CD4-positive, alpha-beta T cell treated with Interleukin-12 subunit alpha and Interleukin-12 subunit beta, for 1 hour (primary cell): Measurements from ENCODE around the gene L1TD1.
"Not testable (repeated sequence)": the region's sequence is repeated elsewhere in the genome, so short reads cannot be mapped to it uniquely, and the experiment has no call there.

Experiments used
- DNase-seq: peaks from one replicate; pipeline ENCODE4 v3.0.0-alpha.2; 2020

Gene L1TD1, protein sequence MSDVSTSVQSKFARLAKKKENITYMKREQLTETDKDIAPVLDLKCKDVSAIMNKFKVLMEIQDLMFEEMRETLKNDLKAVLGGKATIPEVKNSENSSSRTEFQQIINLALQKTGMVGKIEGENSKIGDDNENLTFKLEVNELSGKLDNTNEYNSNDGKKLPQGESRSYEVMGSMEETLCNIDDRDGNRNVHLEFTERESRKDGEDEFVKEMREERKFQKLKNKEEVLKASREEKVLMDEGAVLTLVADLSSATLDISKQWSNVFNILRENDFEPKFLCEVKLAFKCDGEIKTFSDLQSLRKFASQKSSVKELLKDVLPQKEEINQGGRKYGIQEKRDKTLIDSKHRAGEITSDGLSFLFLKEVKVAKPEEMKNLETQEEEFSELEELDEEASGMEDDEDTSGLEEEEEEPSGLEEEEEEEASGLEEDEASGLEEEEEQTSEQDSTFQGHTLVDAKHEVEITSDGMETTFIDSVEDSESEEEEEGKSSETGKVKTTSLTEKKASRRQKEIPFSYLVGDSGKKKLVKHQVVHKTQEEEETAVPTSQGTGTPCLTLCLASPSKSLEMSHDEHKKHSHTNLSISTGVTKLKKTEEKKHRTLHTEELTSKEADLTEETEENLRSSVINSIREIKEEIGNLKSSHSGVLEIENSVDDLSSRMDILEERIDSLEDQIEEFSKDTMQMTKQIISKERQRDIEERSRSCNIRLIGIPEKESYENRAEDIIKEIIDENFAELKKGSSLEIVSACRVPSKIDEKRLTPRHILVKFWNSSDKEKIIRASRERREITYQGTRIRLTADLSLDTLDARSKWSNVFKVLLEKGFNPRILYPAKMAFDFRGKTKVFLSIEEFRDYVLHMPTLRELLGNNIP

DNA sequence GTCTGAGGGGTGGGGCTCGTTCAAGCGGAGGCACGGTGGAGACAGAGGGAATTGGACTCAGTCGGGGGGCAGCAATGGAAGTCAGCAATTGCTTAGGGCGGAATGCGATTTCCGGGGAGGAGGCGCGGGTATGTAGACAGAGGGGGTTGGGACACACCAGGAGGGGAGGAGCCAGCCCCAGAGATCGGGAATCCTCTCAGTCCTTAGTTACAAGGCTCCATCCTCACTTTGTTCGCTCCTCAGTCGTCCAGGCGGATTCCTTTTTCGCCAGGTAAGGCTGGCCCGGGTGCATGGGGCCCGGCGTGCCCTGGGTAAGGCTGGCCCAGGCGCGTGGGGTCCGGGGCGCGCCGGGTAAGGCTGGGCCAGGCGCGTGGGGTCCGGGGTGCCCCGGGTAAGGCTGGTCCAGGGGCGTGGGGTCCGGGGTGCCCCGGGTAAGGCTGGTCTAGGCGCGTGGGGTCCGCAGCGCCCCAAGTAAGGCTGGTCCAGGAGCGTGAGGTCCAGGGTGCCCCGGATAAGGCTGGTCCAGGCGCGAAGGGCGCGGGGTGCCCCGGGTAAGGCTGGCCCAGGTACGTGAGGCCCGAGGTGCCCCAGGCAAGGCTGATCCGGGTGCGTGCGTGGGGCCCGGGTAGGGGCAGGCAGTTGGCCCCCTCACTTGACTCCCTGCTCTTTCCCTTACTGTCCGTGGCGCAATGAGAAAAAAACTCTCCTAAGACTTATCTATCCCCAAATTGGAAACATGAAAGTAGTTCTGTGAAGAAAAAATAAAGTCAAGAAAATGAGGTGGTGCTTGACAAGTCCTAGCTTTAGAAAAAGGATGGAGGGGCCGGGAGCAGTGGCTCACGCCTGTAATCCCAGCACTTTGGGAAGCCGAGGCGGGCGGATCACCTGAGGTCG, at the start of gene L1TD1:
Gene L1TD1 (plus strand): TSS at position 199 of the 894 bp plus-strand sequence. CDS start 11,780 bp downstream, outside the sequence.
- no peak for DNase-seq

DNA sequence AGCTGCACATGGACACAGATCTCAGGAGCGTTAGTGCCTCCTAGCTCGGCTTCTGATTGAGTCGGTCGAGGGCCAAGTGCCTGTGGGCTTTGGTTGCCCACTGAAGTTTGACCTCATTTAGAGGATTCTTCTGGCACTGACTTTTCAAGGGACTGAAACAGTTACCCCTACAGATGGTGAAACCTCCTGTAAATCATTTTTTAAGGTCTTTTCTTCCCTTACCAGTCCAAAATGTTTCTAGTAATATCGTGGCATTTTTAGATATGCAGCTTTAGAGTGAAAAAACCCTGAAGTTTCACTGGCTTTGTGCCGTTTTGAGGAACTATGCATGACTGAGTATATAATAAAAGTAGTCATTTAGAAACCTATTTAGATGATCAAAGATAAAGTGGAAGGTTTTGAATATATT, 34.7 kb upstream of the L1TD1 start:
- no peak for DNase-seq

DNA sequence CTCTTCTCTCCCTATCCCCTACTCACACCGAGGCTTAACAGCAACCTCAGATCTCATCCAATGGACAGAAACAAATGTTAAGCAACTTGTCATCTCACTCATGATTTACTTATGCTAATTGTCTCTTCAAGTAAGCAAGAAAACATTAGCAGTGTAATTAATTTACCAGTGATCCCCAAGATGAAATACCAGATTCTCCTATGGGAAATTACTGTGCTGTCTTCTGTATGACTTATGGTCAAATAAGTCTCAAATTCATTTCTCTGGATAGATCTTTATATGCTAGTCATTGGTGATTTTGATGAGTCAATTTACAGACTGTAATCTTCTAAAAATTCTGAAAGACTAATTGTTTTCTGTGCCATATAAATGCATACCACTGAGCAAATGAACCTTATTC, 32.9 kb upstream of the L1TD1 start:
- no peak for DNase-seq

DNA sequence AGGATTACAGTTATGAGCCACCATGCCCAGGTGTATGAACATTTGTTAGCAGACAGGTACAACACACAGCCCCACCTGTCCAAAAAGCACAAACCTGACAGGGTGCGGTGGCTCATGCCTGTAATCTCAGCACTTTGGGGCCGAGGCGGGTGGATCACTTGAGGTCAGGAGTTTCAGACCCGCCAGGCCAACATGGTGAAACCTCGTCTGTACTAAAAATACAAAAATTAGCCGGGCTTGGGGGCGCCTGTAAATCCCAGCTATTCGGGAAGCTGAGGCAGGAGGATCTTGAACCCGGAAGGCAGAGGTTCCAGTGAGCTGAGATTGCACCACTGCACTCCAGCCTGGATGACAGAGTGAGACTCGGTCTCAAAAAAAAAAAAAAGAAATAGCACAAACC, 24.3 kb upstream of the L1TD1 start:
- not testable (repeated sequence) for DNase-seq

DNA sequence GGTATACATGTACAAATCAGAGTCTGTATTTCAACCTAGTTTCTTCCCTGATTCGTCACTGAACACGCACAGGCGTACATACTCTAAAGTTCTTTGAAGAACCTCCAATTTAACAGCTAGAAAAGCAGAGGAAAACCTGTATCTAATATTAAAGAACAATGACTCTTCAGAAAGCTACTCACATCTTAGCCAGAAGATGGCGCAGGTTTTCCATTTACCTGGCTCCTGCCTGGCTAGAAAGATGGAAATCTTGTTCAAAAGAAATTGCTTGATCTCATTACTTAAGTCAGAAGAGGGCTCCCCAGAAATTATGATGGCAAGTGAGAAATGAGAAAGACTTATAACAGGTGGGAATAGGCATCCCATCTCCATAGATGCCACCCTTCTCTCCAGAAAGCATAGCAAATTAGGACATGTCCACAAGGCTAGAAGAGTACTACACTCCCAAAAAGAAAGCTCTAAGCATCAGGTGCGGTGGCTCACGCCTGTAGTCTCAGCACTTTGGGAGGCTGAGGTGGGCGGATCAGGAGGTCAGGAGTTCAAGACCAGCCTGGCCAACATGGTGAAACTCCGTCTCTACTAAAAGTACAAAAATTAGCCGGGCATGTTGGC, 19.0 kb upstream of the L1TD1 start:
- peak; percentile 40 for DNase-seq

DNA sequence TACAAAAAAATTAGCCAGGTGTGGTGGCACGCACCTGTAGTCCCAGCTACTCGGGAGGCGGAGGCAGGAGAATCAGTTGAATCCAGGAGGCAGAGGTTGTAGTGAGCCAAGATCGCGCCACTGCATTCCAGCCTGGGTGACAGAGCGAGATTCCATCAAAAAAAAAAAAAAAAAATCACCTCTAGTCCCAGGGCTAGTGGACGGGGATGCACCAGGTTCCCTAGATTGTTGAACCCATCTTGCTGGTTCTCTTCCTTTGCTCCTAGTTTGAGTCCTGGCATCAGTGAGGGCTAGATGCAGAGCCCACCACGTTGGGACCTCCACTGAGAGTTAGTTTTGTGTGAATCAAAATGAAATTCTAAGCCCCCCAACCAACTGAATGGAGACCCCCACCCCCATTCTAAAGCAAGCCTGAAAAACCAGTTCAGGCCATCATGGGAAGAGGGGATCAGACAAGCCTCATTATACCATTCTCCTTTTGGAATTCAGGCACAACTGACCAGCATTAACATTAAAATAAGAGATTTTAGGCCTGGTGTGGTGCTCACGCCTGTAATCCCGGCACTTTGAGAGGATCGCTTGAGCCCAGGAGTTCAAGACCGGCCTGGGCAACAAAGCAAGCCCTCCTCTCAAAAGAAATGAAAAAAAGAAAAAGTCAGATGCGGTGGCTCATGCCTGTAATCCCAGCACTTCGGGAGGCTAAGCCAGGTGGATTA, 17.9 kb upstream of the L1TD1 start:
- DNase-seq: no peak

DNA sequence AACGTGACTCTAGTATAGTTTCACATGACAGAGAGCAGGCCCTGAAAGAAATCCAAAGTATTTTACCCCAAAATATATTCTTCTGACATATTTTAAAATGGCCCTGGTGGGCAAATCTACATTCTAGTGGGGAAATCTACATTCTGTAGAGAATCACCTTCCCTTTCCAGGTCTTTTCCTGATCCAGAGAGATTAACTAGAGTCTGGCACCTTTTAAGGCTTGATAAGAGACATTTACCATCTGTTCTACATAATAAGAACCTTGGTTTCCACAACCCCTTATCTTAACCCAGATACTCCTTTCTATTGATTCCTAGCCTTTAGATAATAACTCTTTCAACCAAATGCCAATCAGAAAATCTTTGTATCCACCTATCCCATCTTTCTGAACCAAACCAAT, 17.0 kb upstream of the L1TD1 start:
- DNase-seq: no peak

DNA sequence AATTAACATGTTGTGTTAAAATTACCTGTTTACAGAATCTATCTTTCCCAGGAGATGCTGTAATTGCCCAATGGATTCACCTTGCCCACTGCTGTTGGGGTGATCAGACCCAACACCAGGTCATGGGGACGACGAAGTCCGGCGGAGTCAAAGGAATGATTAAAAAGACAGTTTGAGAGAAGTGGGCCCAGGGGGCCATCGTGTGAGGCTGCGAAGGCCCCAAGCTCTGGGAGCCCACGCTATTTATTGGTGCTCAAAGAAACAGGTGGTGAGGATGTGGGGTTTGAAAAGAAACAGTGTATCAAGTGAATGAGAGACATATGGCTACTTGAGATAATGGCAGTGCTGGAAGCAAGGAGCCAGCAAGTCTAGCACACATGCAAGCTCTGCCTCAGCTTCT, 16.3 kb upstream of the L1TD1 start:
- DNase-seq: no peak

DNA sequence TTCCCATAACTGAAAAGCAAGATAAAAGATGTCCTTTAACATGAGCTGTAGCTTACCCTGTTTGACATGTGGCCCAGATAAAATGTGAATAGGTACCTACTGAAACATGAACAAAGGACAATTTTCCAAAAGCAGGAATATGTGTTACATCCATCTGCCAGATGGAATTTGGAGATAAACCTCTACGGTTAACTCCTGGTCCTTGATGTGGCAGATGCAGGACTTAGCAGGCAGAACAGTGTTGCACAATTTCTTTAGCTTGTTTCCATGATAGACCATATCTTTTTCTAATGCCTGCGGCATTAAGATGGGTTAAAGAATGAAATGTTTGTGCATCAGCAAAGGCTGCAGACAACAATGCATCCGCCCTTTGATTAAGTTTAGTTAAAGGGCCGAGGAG, 14.6 kb upstream of the L1TD1 start:
- not testable (repeated sequence) for DNase-seq

DNA sequence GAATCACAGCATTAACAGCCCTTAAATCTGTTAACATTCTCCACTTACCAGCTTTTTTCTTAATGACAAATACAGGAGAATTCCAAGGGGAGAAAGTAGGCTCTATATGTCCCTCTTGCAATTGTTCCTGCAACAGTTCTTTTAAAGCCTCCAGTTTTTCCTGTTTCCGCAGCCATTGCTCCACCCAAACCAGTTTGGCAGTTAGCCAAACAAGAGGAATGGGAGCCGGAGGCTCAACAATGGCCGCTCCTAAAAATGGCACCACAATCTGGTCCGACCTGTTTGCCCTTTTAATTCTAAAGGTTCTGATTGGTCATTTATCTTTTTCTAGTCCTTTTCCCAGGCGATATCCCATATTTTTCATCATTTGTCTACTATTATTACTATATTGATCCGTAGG, 14.0 kb upstream of the L1TD1 start:
- no peak for DNase-seq

DNA sequence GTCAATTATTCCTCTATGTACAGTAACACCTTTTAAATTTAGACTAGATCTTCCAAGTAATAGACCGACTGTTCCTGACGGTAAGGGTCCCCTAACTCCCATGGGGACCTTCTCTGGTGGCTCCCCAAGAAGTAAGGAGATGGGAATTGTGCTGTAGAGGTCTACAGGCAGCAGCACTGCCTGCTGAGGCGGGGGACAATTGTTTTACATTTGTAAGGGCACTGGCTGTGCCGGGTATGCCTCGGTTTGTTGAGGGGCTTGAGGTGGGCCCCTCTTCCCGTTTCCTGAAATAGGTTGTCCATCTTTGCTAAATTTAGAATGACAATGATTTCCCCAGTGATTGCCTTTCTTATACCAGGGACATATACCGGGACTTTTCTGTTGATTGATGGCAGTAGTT, 13.1 kb upstream of the L1TD1 start:
- DNase-seq: no peak

DNA sequence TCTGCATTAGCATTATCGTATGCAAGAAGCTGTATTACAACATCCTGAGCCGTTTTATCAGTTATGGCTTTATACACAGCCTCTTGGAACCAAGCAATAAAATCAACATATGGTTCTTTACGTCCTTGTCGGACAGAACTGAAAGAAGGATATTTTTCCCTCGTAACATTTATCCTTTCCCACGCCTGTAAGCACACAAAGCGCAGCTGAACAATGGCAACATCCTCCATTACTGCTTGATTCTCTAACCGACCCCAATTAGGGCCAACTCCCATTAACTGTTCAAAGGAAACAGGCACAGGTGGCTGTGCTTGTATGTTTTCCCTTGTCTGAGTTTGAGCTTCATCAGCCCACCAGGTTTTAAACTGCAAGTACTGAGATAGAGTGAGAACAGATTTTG, 12.5 kb upstream of the L1TD1 start:
- not testable (repeated sequence) for DNase-seq

DNA sequence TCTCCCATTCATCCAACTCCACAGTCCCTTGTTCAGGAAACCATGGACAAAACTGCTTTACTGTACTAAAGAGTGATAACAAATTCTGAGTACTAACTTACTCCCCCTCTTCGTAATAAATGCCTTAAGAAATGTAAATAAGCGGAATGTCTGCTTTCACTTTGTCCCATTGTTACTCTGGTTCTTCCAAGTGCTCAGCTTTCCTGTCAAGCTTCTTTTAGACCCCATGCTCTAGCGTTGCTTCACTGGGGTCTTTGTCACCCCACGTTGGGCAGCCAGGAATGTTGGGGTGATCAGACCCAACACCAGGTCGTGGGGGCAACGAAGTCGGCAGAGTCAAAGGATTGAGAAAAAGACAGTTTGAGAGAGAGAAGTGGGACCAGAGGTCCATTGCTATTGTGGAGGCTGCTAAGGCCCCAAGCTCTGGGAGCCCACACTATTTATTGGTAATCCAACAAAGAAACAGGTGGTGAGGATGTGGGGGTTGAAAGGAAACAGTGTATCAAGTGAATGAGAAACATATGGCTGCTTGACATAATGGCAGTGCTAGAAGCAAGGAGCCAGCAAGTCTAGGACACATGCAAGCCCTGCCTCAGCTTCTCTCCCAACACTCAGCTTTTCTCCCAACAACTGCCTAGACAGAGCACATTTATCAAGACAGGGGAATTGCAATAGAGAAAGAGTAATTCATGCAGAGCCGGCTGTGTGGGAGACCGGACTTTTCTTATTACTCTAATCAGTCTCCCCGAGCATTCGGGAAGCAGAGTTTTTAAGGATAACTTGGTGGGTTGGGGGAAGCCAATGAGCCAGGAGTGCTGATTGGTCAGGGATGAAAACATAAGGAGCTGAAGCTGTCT, 11.3 kb upstream of the L1TD1 start:
- DNase-seq: not testable (repeated sequence)

DNA sequence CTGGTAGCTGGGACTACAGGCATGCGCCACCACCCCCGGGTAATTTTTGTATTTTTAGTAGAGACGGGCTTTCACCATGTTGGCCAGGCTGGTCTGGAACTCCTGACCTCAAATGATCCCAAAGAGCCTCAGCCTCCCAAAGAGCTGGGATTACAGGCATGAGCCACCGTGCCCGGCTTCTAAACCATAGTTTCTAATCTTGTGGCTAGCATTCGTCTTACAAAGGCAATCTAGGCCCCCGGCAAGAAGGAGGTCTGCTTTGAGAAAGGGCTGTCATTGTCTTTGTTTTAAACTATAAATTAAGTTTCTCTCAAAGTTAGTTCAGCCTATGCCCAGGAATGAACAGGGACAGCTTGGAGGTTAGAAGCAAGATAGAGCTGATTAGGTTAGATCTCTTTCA, 10.3 kb upstream of the L1TD1 start:
- no peak for DNase-seq

DNA sequence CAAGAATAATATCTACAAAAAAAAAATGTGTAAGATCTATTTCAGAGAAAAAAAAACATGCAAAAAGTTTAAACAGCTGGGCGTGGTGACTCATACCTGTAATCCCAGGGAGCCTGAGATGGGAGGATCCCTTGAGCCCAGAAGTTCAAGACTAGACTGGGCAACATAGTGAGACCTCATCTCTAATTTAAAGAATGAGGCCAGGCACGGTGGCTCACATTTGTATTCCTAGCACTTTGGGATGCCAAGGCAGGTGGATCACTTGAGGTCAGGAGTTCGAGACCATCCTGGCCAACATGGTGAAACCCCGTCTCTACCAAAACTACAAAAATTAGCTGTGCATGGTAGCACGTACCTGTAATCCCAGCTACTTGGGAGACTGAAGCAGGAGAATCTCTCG, 9.4 kb upstream of the L1TD1 start:
- DNase-seq: not testable (repeated sequence)

DNA sequence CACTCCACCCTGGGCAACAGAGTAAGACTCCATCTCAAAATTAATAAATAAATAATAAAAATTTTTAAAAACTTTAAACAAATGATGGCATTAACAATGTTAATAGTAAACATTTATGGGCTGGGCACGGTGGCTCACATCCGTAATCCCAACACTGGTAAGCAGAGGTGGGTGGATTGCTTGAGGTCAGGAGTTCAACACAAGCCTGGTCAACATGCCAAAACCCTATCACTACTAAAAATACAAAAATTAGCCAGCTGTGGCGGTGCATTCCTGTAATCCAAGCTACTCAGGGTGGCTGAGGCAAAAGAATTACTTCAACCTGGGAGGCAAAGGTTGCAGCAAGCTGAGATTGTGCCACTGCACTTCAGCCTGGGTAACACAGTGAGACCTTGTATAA, 9.0 kb upstream of the L1TD1 start:
- no peak for DNase-seq

DNA sequence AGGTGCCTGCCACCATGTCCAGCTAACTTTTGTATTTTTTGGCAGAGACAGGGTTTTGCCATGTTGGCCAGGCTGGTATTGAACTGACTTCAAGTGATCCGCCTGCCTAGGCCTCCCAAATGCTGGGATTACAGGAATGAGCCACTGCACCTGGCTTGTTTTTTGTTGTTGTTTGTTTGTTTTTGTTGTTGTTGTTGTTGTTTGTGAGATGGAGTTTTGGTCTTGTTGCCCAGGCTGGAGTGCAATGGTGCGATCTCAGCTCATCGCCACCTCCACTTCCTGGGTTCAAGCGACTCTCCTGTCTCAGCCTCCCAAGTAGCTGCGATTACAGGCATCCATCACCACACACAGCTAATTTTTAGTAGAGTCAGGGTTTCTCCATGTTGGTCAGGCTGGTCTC, 7.1 kb upstream of the L1TD1 start:
- no peak for DNase-seq

DNA sequence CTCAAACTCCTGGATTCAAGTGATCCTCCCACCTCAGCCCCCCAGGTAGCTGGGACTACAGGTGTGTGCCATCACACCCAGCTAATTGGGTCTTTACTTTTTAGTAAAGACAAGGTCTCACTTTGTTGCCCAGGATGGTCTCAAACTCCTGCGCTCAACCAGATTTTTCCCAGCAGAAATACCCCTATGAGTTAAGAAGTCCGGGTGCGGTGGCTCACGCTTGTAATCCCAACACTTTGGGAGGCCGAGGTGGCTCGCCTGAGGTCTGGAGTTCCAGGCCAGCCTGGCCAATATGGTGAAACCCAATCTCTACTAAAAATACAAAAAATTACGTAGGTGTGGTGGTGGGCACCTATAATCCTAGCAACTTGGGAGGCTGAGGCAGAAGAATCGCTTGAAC, 6.5 kb upstream of the L1TD1 start:
- DNase-seq: no peak

DNA sequence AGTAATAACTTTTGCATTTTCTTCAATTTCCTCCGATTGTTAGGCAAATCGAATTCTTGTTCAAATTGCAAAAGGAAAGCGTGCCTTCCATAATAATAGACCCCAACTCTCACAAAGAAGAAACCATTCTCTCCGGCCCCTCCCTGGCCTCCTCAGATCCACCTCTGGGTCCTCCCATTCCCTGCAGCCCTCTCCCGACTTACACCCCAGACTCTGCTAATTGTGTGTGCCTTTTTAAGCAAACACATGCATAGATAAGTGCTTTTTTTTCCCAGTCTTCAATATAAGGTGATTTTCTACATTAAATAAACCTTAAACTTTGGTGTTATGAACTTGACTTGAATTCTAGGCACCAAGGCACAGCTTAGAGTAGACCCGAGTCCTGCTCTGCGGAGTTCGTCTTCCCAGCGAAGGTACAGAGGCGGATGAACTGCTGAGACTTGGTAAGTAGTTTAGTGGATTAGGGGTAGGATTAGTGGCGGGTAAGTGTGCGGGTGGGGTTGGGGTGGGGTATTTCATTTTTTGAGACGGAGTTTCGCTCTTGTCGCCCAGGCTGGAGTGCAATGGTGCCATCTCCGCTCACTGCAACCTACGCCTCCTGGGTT, 1.5 kb downstream of the L1TD1 start:
- no peak for DNase-seq

DNA sequence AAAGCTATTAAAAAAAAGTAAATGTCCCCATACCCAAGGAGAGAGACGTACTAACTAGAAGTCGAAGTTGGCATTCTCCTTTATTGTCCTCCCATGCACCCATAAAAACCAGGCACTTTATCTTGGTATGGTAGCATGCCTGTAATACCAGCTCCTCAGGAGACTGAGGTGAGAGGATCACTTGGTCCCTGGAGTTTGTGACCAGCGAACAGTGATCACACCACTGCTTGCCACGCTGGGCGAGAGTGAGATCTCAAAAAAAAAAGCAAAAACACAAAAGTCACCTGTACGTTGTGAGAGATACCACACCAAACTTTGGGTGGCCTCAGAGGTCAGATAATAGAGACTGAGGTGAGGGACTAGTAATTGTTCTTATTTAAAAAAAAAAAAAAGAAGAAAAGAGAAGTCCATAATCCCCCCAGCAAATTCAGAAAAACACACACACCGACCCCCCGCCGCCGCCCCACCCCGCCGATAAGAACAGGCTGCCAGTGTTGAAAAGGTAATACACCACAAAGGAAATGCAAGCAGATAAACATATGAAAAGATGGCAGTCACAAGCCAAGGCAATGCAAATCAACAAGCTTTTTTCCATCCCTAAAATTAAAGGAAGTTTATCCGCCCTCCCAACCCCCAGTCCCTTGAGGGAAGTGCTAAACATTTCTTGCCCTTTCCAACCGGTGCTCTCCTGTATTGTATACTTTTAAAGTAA, 3.6 kb downstream of the L1TD1 start:
- no peak for DNase-seq
